Measurements from ENCODE around the gene CHGA.

Gene CHGA

DNA sequence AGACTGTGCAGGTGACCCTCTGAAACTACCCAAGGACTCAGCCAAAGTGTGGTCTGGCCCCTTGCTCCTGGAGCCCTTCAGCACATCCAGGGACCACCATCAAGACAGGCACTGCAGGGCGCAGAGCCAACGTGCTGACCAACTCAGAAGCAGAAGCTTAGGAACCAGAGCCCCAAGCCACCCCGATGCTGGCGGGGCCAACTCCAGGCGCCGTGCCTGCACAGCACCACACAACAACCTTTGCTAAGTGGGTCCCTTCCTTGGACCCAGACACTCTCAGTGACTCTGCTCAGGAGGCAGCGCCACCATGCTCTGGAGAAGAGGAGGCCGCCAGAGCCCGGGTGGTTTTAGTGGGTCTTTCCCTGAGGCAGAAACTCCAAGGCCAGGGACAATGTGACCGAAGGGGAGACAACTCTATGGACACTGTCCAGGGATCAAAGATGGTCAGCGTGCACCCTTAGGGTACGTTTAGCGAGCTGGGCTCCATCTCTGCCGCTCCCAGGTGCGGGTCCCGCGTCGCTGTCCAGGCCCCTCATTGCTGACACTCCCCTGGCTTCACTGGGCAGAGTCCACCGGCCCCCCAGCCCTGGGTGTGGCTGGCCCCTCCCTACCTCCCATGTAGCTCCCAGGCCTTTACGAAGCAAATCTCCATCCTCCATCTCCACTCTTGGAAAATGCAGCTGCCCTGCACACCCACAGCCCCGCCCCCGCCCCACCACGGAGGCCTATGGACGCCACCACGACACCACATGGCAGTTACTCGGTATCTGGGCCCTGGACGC lies 16.1 kb downstream of the CHGA start:
- intact Hi-C loops (cut with DNase I) = no loop called here
- no peak for DNase-seq

GRCh38 chr14:92939699-92940098 lies 16.7 kb downstream of the CHGA start:
- DNase-seq = no peak
- intact Hi-C loops (cut with DNase I) = no loop called here

DNA sequence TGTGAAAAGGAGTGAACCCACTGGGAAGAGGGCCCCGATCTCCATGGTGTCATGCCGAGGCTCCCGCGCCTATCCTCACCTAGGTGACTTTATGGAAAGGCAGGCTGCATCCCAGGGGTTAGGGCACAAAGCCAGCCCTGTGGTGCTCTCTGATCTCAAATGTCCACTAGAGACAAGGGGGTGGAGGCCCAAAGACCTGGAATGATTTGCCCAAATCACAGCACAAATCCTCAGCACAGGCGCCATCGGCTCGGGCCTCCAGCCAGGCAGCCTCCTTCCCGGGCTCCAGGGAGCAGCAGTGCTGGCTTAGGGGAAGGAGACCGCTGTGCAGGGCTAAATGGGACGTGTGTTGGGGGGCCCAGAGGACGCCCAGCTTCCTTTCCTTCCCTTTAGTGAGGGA lies 17.6 kb downstream of the CHGA start:
- no peak for DNase-seq
- intact Hi-C loops (cut with DNase I) = no loop called here

DNA sequence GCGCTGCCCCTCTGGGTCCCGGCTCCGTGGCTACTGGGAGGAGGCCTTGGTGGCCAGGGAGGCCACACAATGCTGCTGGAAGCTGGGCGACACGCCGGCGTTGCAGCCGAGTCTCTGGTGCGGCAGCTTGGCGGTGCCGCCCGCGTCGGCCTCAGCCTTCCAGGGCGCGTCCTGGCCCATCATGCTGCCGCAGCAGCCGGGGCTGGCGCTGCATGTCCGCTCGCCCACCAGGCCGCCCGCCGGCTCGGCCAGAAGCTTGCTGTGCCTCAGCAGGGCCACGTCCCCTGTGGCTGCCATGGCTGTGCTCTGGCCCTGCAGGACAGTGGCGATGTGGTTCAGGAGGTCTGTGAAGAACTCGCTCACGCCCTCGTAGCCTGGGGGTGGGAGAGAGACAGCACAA lies 18.6 kb downstream of the CHGA start:
- intact Hi-C loops (cut with DNase I) = no loop called here
- DNase-seq = no peak

GRCh38 chr14:92942136-92942535 lies 19.2 kb downstream of the CHGA start:
- peak in 3 of 42 donors; percentile 24 to 40 (median 35) for DNase-seq
- intact Hi-C loops (cut with DNase I) = no loop called here

- intact Hi-C loops (cut with DNase I) = no loop called here
- DNase-seq = no peak
Measured at GRCh38 chr14:92942576-92942975, 19.6 kb downstream of the CHGA start.

DNA sequence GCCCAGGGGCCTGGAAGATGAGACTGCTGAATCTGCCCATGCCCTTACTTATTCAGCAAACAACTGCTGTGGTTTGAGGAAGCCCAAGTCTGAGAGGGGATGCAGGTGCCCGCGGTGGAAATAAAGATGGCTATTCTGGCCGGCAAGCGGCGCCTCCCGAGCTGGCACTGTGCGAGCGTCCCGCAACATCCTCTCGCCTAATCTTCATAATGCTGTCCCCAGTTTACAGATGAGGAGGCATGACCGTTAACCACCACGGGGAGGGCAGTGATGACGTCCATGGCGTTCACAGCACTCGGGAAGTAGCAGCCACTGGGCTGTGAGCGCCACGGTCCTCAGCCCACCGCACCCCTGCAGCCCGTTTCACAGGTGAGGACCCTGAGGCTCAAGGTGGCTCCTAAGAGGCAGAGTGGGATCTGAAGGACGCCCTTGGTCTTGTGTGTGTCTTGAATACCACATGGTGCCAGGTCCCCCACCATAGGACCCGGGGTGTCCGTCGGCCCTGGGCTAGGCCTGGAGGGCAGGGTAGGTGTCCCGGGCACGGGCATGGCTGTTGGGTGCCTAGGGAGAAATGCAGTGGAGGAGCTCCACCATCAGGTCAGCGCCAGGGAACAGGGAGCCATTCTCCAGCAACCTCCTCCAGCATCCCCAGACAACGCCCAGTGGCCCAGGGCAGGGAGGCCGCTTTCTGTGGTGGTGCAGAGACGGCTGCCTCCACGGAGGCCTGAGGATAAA lies 20.2 kb downstream of the CHGA start:
- DNase-seq = no peak
- intact Hi-C loops (cut with DNase I) = no loop called here

DNA sequence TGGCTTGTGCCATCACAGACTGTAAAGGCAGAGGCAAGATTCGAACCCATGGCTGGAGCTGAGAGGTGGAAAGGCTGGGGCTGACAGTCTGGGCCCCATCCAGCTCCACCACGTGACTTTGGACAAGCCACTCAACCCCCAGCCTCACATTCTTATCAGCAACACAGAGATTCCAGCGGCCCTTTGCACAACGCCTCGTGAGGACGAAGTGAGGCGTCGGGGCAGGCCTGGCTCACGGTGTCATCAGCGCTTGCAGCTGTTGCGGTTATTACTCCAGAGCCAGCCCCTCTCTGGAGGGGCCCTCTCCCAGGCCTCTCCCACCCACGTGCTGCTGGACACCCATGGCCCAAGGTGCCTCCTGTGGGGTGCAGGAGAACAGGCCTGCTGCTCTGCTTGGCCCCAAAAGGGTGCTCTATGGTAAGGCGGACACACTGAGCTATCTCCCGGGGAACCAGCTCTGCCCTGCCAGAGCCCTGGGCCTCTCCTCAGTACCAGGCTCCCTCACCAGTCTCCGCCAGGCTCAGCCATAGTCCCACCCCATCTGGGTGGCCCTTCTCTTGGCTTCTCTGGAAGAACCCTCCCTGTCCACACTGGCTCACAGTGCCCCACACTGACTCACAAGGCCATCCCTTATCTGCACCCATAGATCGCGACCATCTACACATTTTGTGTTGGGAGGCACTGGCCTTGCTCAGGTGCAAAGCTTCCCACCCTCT lies 21.1 kb downstream of the CHGA start:
- no peak for DNase-seq
- intact Hi-C loops (cut with DNase I) = no loop called here

- DNase-seq = no peak
- intact Hi-C loops (cut with DNase I) = no loop called here
Measured at GRCh38 chr14:92944976-92945375, 22.0 kb downstream of the CHGA start.

- intact Hi-C loops (cut with DNase I) = no loop called here
- DNase-seq = no peak
Measured at GRCh38 chr14:92945544-92945943, 22.6 kb downstream of the CHGA start.

- intact Hi-C loops (cut with DNase I) = no loop called here
- no peak for DNase-seq
Measured at GRCh38 chr14:92945959-92946846, 23.3 kb downstream of the CHGA start.

- no peak for DNase-seq
- intact Hi-C loops (cut with DNase I) = no loop called here
Measured at GRCh38 chr14:92946847-92947545, 24.0 kb downstream of the CHGA start.

GRCh38 chr14:92948647-92949046 lies 25.7 kb downstream of the CHGA start:
- DNase-seq = no peak
- intact Hi-C loops (cut with DNase I) = no loop called here

DNA sequence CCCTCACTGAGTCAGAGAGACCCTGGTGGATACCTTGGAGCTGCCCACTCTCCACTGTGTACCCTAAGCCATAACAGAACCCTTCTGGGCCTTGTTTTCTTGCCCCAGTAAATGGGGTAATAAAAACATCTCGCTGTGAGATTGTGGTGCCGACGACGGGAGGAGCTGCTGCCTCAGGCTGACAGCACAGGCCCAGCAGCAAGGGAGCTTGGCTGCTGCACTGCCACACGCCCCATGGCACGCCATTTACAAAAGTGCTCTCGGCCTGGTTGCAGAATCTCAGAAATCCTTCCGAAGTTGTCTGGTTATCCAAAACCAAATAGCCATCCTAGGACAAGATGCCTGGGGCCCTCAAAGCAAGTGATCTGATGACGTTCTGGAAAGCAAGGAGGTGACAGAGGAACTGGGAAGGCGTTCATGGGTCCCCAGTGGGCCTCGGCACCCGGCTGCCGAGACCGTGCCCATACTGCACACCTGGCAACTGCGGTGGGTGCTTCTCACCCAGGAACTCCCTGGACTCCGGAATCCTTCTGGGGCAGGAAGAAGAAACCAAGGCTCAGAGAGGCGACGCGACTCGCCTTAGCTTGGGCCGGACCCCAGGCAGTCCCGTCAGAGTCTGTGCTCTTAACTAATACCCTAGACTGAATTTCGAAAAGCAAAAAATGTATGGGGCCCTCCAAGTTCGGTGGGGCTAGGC lies 26.7 kb downstream of the CHGA start:
- intact Hi-C loops (cut with DNase I) = loop anchor here (5.0 to 10.0 kb wide), 2 partner anchors 55 to 163 kb away; no protein-coding TSS in a partner anchor
- no peak for DNase-seq

- DNase-seq = no peak
- intact Hi-C loops (cut with DNase I) = loop anchor here (5.0 to 10.0 kb wide), 2 partner anchors 55 to 162 kb away; no protein-coding TSS in a partner anchor
Measured at GRCh38 chr14:92950193-92950540, 27.2 kb downstream of the CHGA start.

DNA sequence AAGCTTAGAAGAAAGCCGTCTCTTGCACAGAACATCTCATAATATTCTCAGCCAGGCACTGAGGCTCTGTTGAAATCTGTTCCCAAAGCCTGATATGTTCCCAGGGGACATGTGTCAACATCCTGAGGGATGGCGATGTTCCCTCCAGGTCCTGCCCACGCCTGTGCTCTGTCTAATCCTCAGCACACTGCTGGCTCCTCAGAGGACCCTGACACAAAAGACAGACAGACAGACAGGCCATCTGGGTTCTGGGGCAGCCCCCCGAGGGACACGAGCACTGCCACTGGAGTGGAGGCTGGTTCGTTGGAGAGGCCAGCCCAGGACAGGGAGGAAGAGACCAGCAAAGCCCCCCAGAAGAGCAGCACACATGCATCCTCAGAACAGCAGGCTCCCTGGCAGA lies 27.8 kb downstream of the CHGA start:
- intact Hi-C loops (cut with DNase I) = loop anchor here (5.0 to 10.0 kb wide), 2 partner anchors 54 to 162 kb away; no protein-coding TSS in a partner anchor
- no peak for DNase-seq

- intact Hi-C loops (cut with DNase I) = loop anchor here (5.0 to 10.0 kb wide), 2 partner anchors 54 to 161 kb away; no protein-coding TSS in a partner anchor
- no peak for DNase-seq
Measured at GRCh38 chr14:92951261-92951660, 28.3 kb downstream of the CHGA start.
